CD4-positive, CD25-positive, alpha-beta regulatory T cell (primary cell): ENCODE data around the gene POU5F1. TPM values are rescaled to one million over a fixed set of nuclear protein-coding genes. Genes with fewer than 3 reads are reported as not detected.
A peak's percentile ranks its signal among the peaks of the same experiment; 100 is the strongest.
"Not testable (repeated sequence)": the region's sequence is repeated elsewhere in the genome, so short reads cannot be mapped to it uniquely, and the experiment has no call there.

ENCODE experiments used
- ATAC-seq, 2 donors: fragments of 150-1000 bp; cut with Tn5 transposase; one replicate each; pipeline ENCODE4 v1.10.0; 2021; ENCODE audit warnings: low read depth in 2 of 2, moderate number of reproducible peaks in 2 of 2, moderate library complexity in 1 of 2
- DNase-seq, 3 donors: peaks; one replicate each; pipeline versions ENCODE4 v3.0.0 to v3.0.0-alpha.2; 2012 to 2022; ENCODE audit warnings: mixed read lengths in 1 of 3
- H3K27ac ChIP-seq: one replicate; pipeline ENCODE4 v1.7.0; 2013; ENCODE audit warnings: mild to moderate bottlenecking, low read length; ENCODE audit not compliant: insufficient read depth, poor library complexity, severe bottlenecking
- H3K27me3 ChIP-seq: one replicate; pipeline ENCODE4 v1.7.0; 2013; ENCODE audit warnings: low read length; ENCODE audit not compliant: control insufficient read depth, insufficient read depth
- H3K36me3 ChIP-seq: one replicate; pipeline ENCODE4 v1.7.0; 2013; ENCODE audit warnings: mild to moderate bottlenecking, low read length, moderate library complexity; ENCODE audit not compliant: control insufficient read depth, insufficient read depth
- H3K4me1 ChIP-seq: 2 replicates; pipeline ENCODE4 v1.7.0; 2013; ENCODE audit warnings: mild to moderate bottlenecking, low read length; ENCODE audit not compliant: insufficient read depth, control insufficient read depth, poor library complexity, severe bottlenecking
- H3K4me3 ChIP-seq: one replicate; pipeline ENCODE4 v1.7.0; 2013; ENCODE audit warnings: low read depth, mild to moderate bottlenecking, low read length, moderate library complexity
- H3K9me3 ChIP-seq, 2 experiments: 1 replicate in 1 of 2; 2 replicates in 1 of 2; pipeline ENCODE4 v1.7.0; 2013; ENCODE audit warnings: low read length in 2 of 2, mild to moderate bottlenecking in 1 of 2, moderate library complexity in 1 of 2; ENCODE audit not compliant: control insufficient read depth in 2 of 2
- H3K27ac Mint-ChIP-seq, 3 donors: one replicate each; pipeline ENCODE4 v1.8.0; 2020 to 2022; ENCODE audit warnings: mild to moderate bottlenecking in 3 of 3, mixed read lengths in 3 of 3, moderate library complexity in 2 of 3
- H3K27me3 Mint-ChIP-seq: one replicate; pipeline ENCODE4 v1.8.0; 2022; ENCODE audit warnings: mild to moderate bottlenecking, mixed read lengths
- H3K36me3 Mint-ChIP-seq: one replicate; pipeline ENCODE4 v1.8.0; 2020; ENCODE audit warnings: mixed read lengths
- H3K4me1 Mint-ChIP-seq, 4 donors: one replicate each; pipeline ENCODE4 v1.8.0; 2020 to 2022; ENCODE audit warnings: mixed read lengths in 4 of 4, mild to moderate bottlenecking in 1 of 4
- H3K4me3 Mint-ChIP-seq, 4 donors: one replicate each; pipeline ENCODE4 v1.8.0; 2020 to 2022; ENCODE audit warnings: mild to moderate bottlenecking in 4 of 4, mixed read lengths in 4 of 4, moderate library complexity in 3 of 4
- H3K9me3 Mint-ChIP-seq, 7 donors: one replicate each; pipeline ENCODE4 v1.8.0; 2020 to 2022; ENCODE audit warnings: mixed read lengths in 7 of 7, mild to moderate bottlenecking in 3 of 7, moderate library complexity in 2 of 7
- polyA plus RNA-seq, 4 donors: library from polyadenylated mRNA; unstranded; fragments of 300-500 nt; fragmentation: Illumina TruSeq; gene quantifications; one replicate each; pipeline ENCODE4 v1.2.3, GENCODE V29; 2021
- total RNA-seq: library from RNA; stranded (reverse); gene quantifications from one replicate; pipeline ENCODE4 v1.2.3, GENCODE V29; 2022

The POU5F1 gene
- total and polyA plus RNA-seq, 5 donors from 2014 or later, result 0.27 TPM; not detected in 4

- H3K9me3 ChIP-seq, DNase-seq, H3K27me3 Mint-ChIP-seq, H3K9me3 Mint-ChIP-seq, H3K27me3 ChIP-seq, ATAC-seq: not testable (repeated sequence)
- Histone ChIP-seq H3K27ac (peak overlapping the region; percentile 100), H3K4me3 (peak overlapping the region; percentile 79), H3K36me3 (peaks cover 11% of the 10 kb centered on the region), H3K4me1 (peaks cover 45% of the 10 kb centered on the region)
- H3K36me3 Mint-ChIP-seq, result peaks cover 19% of the 10 kb centered on the region
- H3K4me3 Mint-ChIP-seq, result peak overlapping the region; percentile 88 to 93 (median 90)
- H3K4me1 Mint-ChIP-seq, result peaks cover 4 to 63% (median 36%) of the 10 kb centered on the region in 4 donors
- H3K27ac Mint-ChIP-seq, result peak overlapping the region; percentile 95 to 98 (median 96)
Observed at GRCh38 chr6:31196251-31197022, 26.0 kb upstream of the POU5F1 start.

GRCh38 chr6:31195308-31195979, 25.0 kb upstream of the POU5F1 start:
- not testable (repeated sequence) for H3K9me3 ChIP-seq, H3K9me3 Mint-ChIP-seq, DNase-seq, H3K27me3 Mint-ChIP-seq, H3K27me3 ChIP-seq, ATAC-seq, H3K4me3 ChIP-seq, H3K27ac ChIP-seq, H3K36me3 ChIP-seq
- Mint-ChIP-seq H3K27ac (peak overlapping the region in 2 of 3 donors; percentile 95 to 96), H3K4me1 (peaks cover 4 to 54% (median 31%) of the 10 kb centered on the region in 4 donors), H3K4me3 (peak overlapping the region in 3 of 4 donors; percentile 88 to 91 (median 90)), H3K36me3 (peaks cover 12% of the 10 kb centered on the region)
- H3K4me1 ChIP-seq, result peaks cover 37% of the 10 kb centered on the region

DNA sequence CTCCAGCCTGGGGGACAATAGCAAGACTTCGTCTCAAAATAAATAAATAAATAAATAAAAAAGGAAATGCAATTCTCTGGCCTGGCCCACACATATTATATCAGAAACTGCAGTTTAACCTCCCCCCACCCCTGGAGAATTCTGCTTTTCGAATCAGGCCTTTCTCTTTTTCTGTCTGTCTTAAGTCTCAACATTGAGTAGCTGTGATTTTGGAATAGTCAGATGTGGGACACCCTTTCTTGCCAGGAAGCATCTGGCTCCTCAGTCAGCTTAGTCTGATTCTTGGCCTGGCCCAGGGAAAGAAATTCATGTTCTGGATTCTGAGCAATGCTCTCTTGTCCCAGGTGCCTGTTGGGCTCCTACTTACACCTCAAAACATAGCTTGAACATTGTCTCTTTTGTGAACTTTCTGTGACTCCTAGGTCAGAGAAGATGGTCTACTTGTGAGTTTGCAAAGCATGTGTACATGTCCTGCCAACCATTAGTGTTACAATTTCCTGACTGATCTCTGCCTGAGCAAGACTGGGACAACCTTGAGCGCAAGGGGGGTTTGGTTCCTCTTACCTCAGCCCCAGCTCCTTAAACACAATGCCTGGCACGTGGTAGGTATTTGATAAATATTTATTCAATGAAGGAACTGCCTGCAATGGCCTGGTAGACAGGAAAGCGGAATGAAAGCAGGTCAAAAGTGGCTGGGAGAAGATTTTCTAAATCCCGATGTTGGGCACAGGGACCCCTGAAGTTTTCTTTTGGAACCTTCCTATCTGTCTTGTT, 23.8 kb upstream of the POU5F1 start:
- H3K9me3 ChIP-seq, result no peaks in the 10 kb centered on the region
- peaks cover 4 to 42% (median 26%) of the 10 kb centered on the region in 4 donors for H3K4me1 Mint-ChIP-seq
- peaks cover 0 to 2% (median 0%) of the 10 kb centered on the region in 7 donors for H3K9me3 Mint-ChIP-seq
- no peak overlapping the region for H3K4me3 ChIP-seq
- H3K27ac Mint-ChIP-seq, result peak overlapping the region in 2 of 3 donors; percentile 51 to 65
- no peak for ATAC-seq
- H3K27me3 ChIP-seq, result no peaks in the 10 kb centered on the region
- H3K4me3 Mint-ChIP-seq, result peak overlapping the region; percentile 14 to 46 (median 44)
- H3K36me3 ChIP-seq, result peaks cover 5% of the 10 kb centered on the region
- H3K27ac ChIP-seq, result no peak overlapping the region
- peaks cover 7% of the 10 kb centered on the region for H3K36me3 Mint-ChIP-seq
- DNase-seq, result no peak
- peaks cover 5% of the 10 kb centered on the region for H3K27me3 Mint-ChIP-seq
- H3K4me1 ChIP-seq, result peaks cover 25% of the 10 kb centered on the region

DNA sequence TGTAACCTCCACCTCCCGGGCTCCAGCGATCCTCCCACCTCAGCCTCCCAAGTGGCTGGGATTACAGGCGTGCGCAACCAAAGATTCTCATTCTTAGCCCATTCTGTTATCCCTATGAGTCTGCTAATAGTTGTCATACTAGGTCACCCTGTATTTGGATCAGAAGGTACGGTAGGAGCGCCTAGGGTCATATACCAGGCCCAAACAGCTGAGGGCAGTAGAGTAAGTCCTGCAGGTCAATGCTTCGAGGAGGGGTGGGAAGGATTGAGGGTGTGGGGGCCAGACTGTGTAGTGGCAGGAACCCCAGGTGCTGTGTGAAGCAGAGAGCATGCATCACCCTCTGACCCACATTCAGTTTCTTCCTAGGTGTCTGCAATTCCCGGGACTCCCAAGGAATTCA, 22.7 kb upstream of the POU5F1 start:
- Mint-ChIP-seq H3K27ac (peak overlapping the region in 1 of 3 donors; percentile 52), H3K36me3 (peaks cover 4% of the 10 kb centered on the region), H3K9me3 (peaks cover 0 to 2% (median 0%) of the 10 kb centered on the region in 7 donors), H3K4me1 (peaks cover 4 to 37% (median 25%) of the 10 kb centered on the region in 4 donors), H3K4me3 (peak overlapping the region in 1 of 4 donors; percentile 23), H3K27me3 (peaks cover 5% of the 10 kb centered on the region)
- ATAC-seq, result no peak
- Histone ChIP-seq H3K4me3 (no peak overlapping the region), H3K36me3 (peaks cover 5% of the 10 kb centered on the region), H3K27me3 (no peaks in the 10 kb centered on the region), H3K4me1 (peaks cover 20% of the 10 kb centered on the region), H3K9me3 (no peaks in the 10 kb centered on the region), H3K27ac (no peak overlapping the region)
- no peak for DNase-seq

DNA sequence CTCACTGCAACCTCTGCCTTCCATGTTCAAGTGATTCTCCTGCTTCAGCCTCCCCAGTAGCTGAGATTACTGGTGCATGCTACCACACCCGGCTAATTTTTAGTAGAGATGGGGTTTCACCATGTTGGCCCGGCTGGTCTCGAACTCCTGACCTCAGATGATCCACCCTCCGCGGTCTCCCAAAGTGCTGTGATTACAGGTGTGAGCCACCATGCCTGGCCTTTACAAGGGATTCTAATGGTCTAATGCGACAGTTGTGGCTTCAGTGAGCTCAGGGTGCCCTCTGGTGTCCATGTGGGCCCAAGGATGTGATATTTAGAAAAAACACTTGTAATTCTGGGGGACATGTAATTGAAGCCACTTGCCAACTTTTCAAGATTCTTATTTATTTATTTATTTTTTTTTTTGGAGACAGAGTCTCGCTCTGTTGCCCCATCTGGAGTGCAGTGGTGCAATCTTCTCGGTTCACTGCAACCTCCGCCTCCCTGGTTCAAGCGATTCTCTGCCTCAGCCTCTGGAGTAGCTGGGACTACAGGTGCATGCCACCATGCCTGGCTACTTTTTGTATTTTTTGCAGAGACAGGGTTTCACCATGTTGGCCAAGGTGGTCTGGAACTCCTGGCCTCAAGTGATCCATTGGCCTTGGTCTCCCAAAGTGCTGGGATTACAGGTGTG, 22.1 kb upstream of the POU5F1 start:
- not testable (repeated sequence) for H3K27me3 Mint-ChIP-seq, ATAC-seq, H3K9me3 Mint-ChIP-seq, H3K27me3 ChIP-seq, H3K4me3 ChIP-seq, H3K36me3 ChIP-seq, H3K9me3 ChIP-seq, H3K36me3 Mint-ChIP-seq, H3K27ac ChIP-seq
- Mint-ChIP-seq H3K4me1 (peaks cover 4 to 33% (median 23%) of the 10 kb centered on the region in 4 donors), H3K27ac (peak overlapping the region in 2 of 3 donors; percentile 46 to 52), H3K4me3 (peak overlapping the region in 2 of 4 donors; percentile 28 to 48)
- DNase-seq, result peak; percentile 38 to 76 (median 59)
- peaks cover 19% of the 10 kb centered on the region for H3K4me1 ChIP-seq

- Histone ChIP-seq H3K27me3 (no peaks in the 10 kb centered on the region), H3K4me1 (peaks cover 6% of the 10 kb centered on the region), H3K27ac (no peak overlapping the region), H3K9me3 (no peaks in the 10 kb centered on the region), H3K4me3 (no peak overlapping the region), H3K36me3 (peaks cover 5% of the 10 kb centered on the region)
- Mint-ChIP-seq H3K4me3 (no peak overlapping the region), H3K27ac (no peak overlapping the region), H3K4me1 (peaks cover 0 to 23% (median 13%) of the 10 kb centered on the region in 4 donors), H3K36me3 (no peaks in the 10 kb centered on the region), H3K27me3 (no peaks in the 10 kb centered on the region), H3K9me3 (no peaks in the 10 kb centered on the region)
- ATAC-seq, result no peak
- DNase-seq, result no peak
Observed at GRCh38 chr6:31190488-31190887, 20.0 kb upstream of the POU5F1 start.

DNA sequence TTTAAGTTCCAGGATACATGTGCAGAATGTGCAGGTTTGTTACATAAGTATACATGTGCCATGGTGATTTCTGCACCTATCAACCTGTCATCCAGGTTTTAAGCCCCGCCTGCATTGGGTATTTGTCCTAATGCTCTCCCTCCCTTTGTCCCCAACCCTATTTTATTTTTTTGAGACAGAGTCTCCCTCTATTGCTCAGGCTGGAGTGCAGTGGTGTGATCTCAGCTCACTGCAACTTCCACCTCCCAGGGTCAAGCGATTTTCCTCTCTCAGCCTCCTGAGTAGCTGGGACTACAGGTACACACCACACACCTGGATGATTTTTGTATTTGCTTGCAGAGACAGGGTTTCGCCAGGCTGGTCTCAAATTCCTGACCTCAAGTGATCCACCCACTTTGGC, 18.7 kb upstream of the POU5F1 start:
- H3K4me3 Mint-ChIP-seq, H3K36me3 ChIP-seq, H3K4me1 ChIP-seq, ATAC-seq, H3K27me3 ChIP-seq, H3K9me3 ChIP-seq, H3K27ac Mint-ChIP-seq, DNase-seq, H3K27ac ChIP-seq, H3K36me3 Mint-ChIP-seq, H3K27me3 Mint-ChIP-seq, H3K4me3 ChIP-seq, H3K9me3 Mint-ChIP-seq: not testable (repeated sequence)
- H3K4me1 Mint-ChIP-seq, result peaks cover 0 to 16% (median 8%) of the 10 kb centered on the region in 4 donors
